OCI-LY7 (cell line): ENCODE measurements around the gene BTRC. TPM values are rescaled to one million over a fixed set of nuclear protein-coding genes. Genes with fewer than 3 reads are reported as not detected.

Experiments used
- BruUV-seq: library from RNA; stranded (reverse); fragments of 400-500 nt; replicated peaks from 2 replicates; lab custom pipeline; 2021; lab: Mats Ljungman, UMichigan
- CTCF ChIA-PET: fragments of 300-600 bp; sonication (Branson Sonifier 250); formaldehyde crosslinking; loops from one replicate; lab custom pipeline; 2022; ENCODE audit warnings: antibody characterized with exemption; ENCODE audit not compliant: unreplicated experiment; lab: Charles Lee
- POLR2A ChIA-PET: fragments of 300-600 bp; sonication (Branson Sonifier 250); formaldehyde crosslinking; loops from one replicate; lab custom pipeline; 2022; ENCODE audit warnings: antibody characterized with exemption; lab: Charles Lee
- DNase-seq: peaks from one replicate; pipeline ENCODE4 v3.0.0-alpha.2; 2015; ENCODE audit warnings: low spot score
- H2AFZ ChIP-seq: fragments of 200-600 bp; sonication (generic), shearing (Covaris generic); 2 replicates; pipeline ENCODE4 v1.6.1; 2014; ENCODE audit warnings: mild to moderate bottlenecking, antibody characterized with exemption, low read length, moderate library complexity
- H3K27ac ChIP-seq: fragments of 200-600 bp; sonication (generic); 2 replicates; pipeline ENCODE4 v1.5.1; 2014; ENCODE audit warnings: mixed run types, low read depth, mild to moderate bottlenecking, moderate library complexity, low read length, inconsistent platforms; ENCODE audit not compliant: poor library complexity, severe bottlenecking
- H3K36me3 ChIP-seq: fragments of 200-600 bp; sonication (generic); 2 replicates; pipeline ENCODE4 v1.6.1; 2014; ENCODE audit warnings: mild to moderate bottlenecking, antibody characterized with exemption, low read length, moderate library complexity, mixed read lengths; ENCODE audit not compliant: insufficient read depth
- H3K4me1 ChIP-seq: fragments of 200-600 bp; sonication (generic); 2 replicates; pipeline ENCODE4 v1.5.1; 2014; ENCODE audit warnings: mild to moderate bottlenecking, low read length; ENCODE audit not compliant: insufficient read depth, poor library complexity, severe bottlenecking
- H3K4me2 ChIP-seq: fragments of 200-600 bp; sonication (generic); 2 replicates; pipeline ENCODE4 v1.6.1; 2014; ENCODE audit warnings: mild to moderate bottlenecking, low read length
- H3K4me3 ChIP-seq: fragments of 200-600 bp; sonication (generic); 2 replicates; pipeline ENCODE4 v1.5.1; 2014; ENCODE audit warnings: mild to moderate bottlenecking, low read depth, low read length; ENCODE audit not compliant: poor library complexity, severe bottlenecking
- H3K79me2 ChIP-seq: fragments of 200-600 bp; sonication (generic); 2 replicates; pipeline ENCODE4 v1.6.1; 2016; ENCODE audit warnings: low read depth, mild to moderate bottlenecking, low read length, moderate library complexity, mixed read lengths; ENCODE audit not compliant: insufficient read depth
- H3K9me2 ChIP-seq: fragments of 200-600 bp; sonication (generic); 2 replicates; pipeline ENCODE4 v1.6.1; 2016; ENCODE audit warnings: mild to moderate bottlenecking, low read length, mixed read lengths; ENCODE audit not compliant: insufficient read depth
- H3K9me3 ChIP-seq: fragments of 200-600 bp; sonication (generic); 2 replicates; pipeline ENCODE4 v1.6.1; 2014; ENCODE audit warnings: mild to moderate bottlenecking, mixed run types, low read length, mixed read lengths
- H4K20me1 ChIP-seq: fragments of 200-600 bp; sonication (generic); 2 replicates; pipeline ENCODE4 v1.6.1; 2014; ENCODE audit warnings: mild to moderate bottlenecking, antibody characterized with exemption, low read length, moderate library complexity, mixed read lengths; ENCODE audit not compliant: insufficient read depth
- EZH2phosphoT487 ChIP-seq: fragments of 200-600 bp; sonication (generic); IDR thresholded peaks from 2 replicates; pipeline ENCODE4 v1.6.1; 2018; ENCODE audit warnings: low read depth, borderline replicate concordance, mild to moderate bottlenecking, mixed run types, antibody characterized with exemption, low read length, moderate library complexity, mixed read lengths
- intact Hi-C: fragments of 100-400 bp; cut with micrococcal nuclease; formaldehyde crosslinking; loops from one replicate; pipeline ENCODE4 v1.10.0; 2022; ENCODE audit not compliant: unreplicated experiment
- total RNA-seq, 2 experiments: library from RNA; depleted of rRNA in 1 of 2; stranded (reverse); fragments of >200 nt in 1 of 2; shearing (Covaris generic) in 1 of 2; gene quantifications; 2 replicates each; pipeline ENCODE4 v1.2.3, GENCODE V29; 2014 to 2022
- TF ChIP-seq, protein P1 (sequence below): fragments of 200-600 bp; sonication (generic); conservative IDR thresholded peaks from 2 replicates; pipeline ENCODE4 v1.5.1; 2014; ENCODE audit warnings: mild to moderate bottlenecking, antibody characterized with exemption, low read length, moderate library complexity, mixed read lengths

Gene BTRC
- total RNA-seq, 2 experiments from 2014 or later = 6.1 to 17.8 TPM

- intact Hi-C loops = no loop called here
- H2AFZ ChIP-seq = no peak overlapping the region
- H4K20me1 ChIP-seq = no peaks in the 10 kb centered on the region
- H3K9me2 ChIP-seq = no peaks in the 10 kb centered on the region
- H3K36me3 ChIP-seq = no peaks in the 10 kb centered on the region
- no peaks in the 10 kb centered on the region for H3K9me3 ChIP-seq
- no TSS peak for BruUV-seq
- no peaks in the 10 kb centered on the region for H3K79me2 ChIP-seq
- H3K4me1 ChIP-seq = no peaks in the 10 kb centered on the region
- H3K27ac ChIP-seq = no peak overlapping the region
- ChIA-PET CTCF (no interaction called here), POLR2A (no interaction called here)
- H3K4me3 ChIP-seq = no peak overlapping the region
- no peak for DNase-seq
- no peak for TF ChIP-seq EZH2phosphoT487
- TF ChIP-seq, protein P1, sequence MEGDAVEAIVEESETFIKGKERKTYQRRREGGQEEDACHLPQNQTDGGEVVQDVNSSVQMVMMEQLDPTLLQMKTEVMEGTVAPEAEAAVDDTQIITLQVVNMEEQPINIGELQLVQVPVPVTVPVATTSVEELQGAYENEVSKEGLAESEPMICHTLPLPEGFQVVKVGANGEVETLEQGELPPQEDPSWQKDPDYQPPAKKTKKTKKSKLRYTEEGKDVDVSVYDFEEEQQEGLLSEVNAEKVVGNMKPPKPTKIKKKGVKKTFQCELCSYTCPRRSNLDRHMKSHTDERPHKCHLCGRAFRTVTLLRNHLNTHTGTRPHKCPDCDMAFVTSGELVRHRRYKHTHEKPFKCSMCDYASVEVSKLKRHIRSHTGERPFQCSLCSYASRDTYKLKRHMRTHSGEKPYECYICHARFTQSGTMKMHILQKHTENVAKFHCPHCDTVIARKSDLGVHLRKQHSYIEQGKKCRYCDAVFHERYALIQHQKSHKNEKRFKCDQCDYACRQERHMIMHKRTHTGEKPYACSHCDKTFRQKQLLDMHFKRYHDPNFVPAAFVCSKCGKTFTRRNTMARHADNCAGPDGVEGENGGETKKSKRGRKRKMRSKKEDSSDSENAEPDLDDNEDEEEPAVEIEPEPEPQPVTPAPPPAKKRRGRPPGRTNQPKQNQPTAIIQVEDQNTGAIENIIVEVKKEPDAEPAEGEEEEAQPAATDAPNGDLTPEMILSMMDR = no peak
- H3K4me2 ChIP-seq = no peak overlapping the region
Observed at GRCh38 chr10:101305320-101306241, 48.4 kb upstream of the BTRC start.

DNA sequence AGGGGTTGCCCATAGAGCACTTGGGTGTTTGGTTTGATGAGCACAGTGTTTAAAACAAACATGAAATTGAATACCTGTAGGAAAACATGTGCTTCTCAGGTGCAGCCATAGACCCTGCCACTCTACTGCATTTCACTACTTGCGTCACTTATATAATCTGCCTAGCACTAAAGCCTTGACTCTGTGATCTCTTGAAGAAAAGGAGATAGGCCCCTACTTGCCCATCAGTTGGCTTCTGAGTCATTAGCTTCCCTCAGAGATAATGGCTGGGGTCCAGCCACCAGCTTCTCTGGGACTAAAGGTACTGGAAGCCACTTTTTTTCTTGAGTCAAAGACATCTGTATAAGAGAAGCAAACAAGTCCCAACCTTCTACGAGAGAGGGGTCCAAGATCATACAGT is 45.9 kb upstream of the BTRC start:
- no peak for TF ChIP-seq EZH2phosphoT487
- TF ChIP-seq, protein P1 = no peak
- Histone ChIP-seq H4K20me1 (no peaks in the 10 kb centered on the region), H3K4me1 (no peaks in the 10 kb centered on the region), H3K36me3 (no peaks in the 10 kb centered on the region), H3K4me2 (no peak overlapping the region), H3K9me2 (no peaks in the 10 kb centered on the region), H3K79me2 (no peaks in the 10 kb centered on the region), H3K9me3 (no peaks in the 10 kb centered on the region), H2AFZ (no peak overlapping the region), H3K27ac (no peak overlapping the region), H3K4me3 (no peak overlapping the region)
- ChIA-PET CTCF (no interaction called here), POLR2A (interaction anchor here (0.6 to 0.7 kb wide), 2 partner anchors 100 to 482 kb away, joined by 3 to 6 read pairs; no protein-coding TSS in a partner anchor)
- DNase-seq = no peak
- intact Hi-C loops = no loop called here
- BruUV-seq = no TSS peak
